ENCODE measurements around the gene UBE2F. TPM values are rescaled to one million over a fixed set of nuclear protein-coding genes. Genes with fewer than 3 reads are reported as not detected.

The UBE2F gene
- total RNA-seq, 1 experiment from 2014 or later: 44.9 TPM

DNA sequence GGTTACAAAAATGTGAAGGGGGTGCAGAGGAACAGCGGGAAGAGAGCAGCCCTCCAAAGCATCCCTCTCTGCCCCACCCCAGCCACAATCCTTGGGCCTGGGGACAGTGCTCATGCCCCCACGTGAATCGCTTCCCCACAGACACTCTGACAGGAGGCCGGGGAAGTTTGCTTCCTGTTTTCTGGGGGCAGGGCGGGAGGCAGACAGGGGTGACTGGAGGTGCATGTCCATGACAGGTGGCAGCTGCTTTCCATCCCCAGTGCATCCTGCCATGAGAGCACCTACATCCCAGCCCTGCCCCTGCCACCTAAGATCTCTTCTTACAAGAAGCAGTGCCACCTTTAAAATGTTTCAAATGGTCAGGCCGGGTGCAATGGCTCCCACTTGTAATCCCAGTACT is 47.2 kb upstream of the UBE2F start:
- DNase-seq (ENCODE audit: low read depth, low spot score) (no peak), ATAC-seq (no peak)
- Histone ChIP-seq H3K27ac (ENCODE audit: low read length) (no peak overlapping the region), H3K36me3 (ENCODE audit: control insufficient read depth, insufficient read depth, low read length) (no peaks in the 10 kb centered on the region), H3K27me3 (ENCODE audit: control insufficient read depth, insufficient read depth, low read length) (no peaks in the 10 kb centered on the region), H3K4me1 (ENCODE audit: control insufficient read depth, insufficient read depth, low read length) (0 out of 2 replicates have a peak, but pooled peaks cover 4% of the 10 kb centered on the region), H3K9me3 (ENCODE audit: control insufficient read depth, insufficient read depth, low read depth, low read length) (no peaks in the 10 kb centered on the region), H3K4me3 (ENCODE audit: low read depth in 2 of 2, low read length in 2 of 2) (no peak overlapping the region)
- BruUV-seq (replicated peaks): no TSS peak
- TF ChIP-seq TCF7L2 (IDR thresholded peaks at IDR 0.05; ENCODE audit: low read depth, low read length) (no peak), POLR2AphosphoS5 (IDR thresholded peaks at IDR 0.05; ENCODE audit: low read depth, low read length) (no peak), SIN3A (IDR thresholded peaks at IDR 0.05; ENCODE audit: borderline replicate concordance, insufficient read depth, low read depth, low read length) (no peak)
- TF ChIP-seq, protein P1, sequence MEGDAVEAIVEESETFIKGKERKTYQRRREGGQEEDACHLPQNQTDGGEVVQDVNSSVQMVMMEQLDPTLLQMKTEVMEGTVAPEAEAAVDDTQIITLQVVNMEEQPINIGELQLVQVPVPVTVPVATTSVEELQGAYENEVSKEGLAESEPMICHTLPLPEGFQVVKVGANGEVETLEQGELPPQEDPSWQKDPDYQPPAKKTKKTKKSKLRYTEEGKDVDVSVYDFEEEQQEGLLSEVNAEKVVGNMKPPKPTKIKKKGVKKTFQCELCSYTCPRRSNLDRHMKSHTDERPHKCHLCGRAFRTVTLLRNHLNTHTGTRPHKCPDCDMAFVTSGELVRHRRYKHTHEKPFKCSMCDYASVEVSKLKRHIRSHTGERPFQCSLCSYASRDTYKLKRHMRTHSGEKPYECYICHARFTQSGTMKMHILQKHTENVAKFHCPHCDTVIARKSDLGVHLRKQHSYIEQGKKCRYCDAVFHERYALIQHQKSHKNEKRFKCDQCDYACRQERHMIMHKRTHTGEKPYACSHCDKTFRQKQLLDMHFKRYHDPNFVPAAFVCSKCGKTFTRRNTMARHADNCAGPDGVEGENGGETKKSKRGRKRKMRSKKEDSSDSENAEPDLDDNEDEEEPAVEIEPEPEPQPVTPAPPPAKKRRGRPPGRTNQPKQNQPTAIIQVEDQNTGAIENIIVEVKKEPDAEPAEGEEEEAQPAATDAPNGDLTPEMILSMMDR (IDR thresholded peaks at IDR 0.05): no peak
- TF ChIP-seq, protein P2, sequence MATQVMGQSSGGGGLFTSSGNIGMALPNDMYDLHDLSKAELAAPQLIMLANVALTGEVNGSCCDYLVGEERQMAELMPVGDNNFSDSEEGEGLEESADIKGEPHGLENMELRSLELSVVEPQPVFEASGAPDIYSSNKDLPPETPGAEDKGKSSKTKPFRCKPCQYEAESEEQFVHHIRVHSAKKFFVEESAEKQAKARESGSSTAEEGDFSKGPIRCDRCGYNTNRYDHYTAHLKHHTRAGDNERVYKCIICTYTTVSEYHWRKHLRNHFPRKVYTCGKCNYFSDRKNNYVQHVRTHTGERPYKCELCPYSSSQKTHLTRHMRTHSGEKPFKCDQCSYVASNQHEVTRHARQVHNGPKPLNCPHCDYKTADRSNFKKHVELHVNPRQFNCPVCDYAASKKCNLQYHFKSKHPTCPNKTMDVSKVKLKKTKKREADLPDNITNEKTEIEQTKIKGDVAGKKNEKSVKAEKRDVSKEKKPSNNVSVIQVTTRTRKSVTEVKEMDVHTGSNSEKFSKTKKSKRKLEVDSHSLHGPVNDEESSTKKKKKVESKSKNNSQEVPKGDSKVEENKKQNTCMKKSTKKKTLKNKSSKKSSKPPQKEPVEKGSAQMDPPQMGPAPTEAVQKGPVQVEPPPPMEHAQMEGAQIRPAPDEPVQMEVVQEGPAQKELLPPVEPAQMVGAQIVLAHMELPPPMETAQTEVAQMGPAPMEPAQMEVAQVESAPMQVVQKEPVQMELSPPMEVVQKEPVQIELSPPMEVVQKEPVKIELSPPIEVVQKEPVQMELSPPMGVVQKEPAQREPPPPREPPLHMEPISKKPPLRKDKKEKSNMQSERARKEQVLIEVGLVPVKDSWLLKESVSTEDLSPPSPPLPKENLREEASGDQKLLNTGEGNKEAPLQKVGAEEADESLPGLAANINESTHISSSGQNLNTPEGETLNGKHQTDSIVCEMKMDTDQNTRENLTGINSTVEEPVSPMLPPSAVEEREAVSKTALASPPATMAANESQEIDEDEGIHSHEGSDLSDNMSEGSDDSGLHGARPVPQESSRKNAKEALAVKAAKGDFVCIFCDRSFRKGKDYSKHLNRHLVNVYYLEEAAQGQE (IDR thresholded peaks at IDR 0.05; ENCODE audit: insufficient read depth in 1 of 2, low read depth in 2 of 2, low read length in 1 of 2): no peak
- ChIA-PET CTCF (no interaction called here), POLR2A (no interaction called here)
- in situ Hi-C loops (cut with HindIII; ENCODE audit: low pct_unique_long_range_greater_than_20kb, low sequenced_read_pairs) (no loop called here), intact Hi-C loops (cut with micrococcal nuclease; ENCODE audit: unreplicated experiment) (no loop called here)

DNA sequence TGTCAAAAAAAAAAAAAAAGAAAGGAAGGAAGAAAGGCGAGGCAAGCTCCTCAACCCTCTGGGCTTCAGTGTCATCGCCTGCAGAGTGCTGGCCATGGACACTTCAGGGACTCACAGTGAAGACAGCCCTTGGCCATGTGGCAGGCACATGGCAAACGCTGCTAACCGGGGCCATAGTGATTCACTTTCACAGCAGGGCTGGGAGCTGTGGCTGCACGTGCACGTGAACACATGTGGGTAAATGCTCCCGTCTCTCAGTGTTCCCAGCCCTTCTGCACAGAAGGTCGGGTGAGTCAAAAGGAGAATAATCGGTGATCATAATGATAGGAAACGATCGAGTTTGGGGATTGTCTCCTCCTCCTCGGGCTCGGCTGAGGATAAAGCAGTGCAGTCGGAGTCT is 46.1 kb upstream of the UBE2F start:
- Histone ChIP-seq H3K9me3 (ENCODE audit: control insufficient read depth, insufficient read depth, low read depth, low read length) (no peaks in the 10 kb centered on the region), H3K4me3 (ENCODE audit: low read depth in 2 of 2, low read length in 2 of 2) (no peak overlapping the region), H3K27ac (ENCODE audit: low read length) (no peak overlapping the region), H3K27me3 (ENCODE audit: control insufficient read depth, insufficient read depth, low read length) (no peaks in the 10 kb centered on the region), H3K4me1 (ENCODE audit: control insufficient read depth, insufficient read depth, low read length) (0 out of 2 replicates have a peak, but pooled peaks cover 4% of the 10 kb centered on the region), H3K36me3 (ENCODE audit: control insufficient read depth, insufficient read depth, low read length) (no peaks in the 10 kb centered on the region)
- ChIA-PET POLR2A (no interaction called here), CTCF (interaction anchor here (0.5 to 0.7 kb wide), 3 partner anchors 30 to 56 kb away, joined by 3 to 10 read pairs (median 6); no protein-coding TSS in a partner anchor)
- DNase-seq (ENCODE audit: low read depth, low spot score): no peak
- BruUV-seq (replicated peaks): no TSS peak
- no peak for ATAC-seq
- intact Hi-C loops (cut with micrococcal nuclease; ENCODE audit: unreplicated experiment): no loop called here
- in situ Hi-C loops (cut with HindIII; ENCODE audit: low pct_unique_long_range_greater_than_20kb, low sequenced_read_pairs): no loop called here
- TF ChIP-seq, protein P1 (IDR thresholded peaks at IDR 0.05): no peak
- TF ChIP-seq SIN3A (IDR thresholded peaks at IDR 0.05; ENCODE audit: borderline replicate concordance, insufficient read depth, low read depth, low read length) (no peak), POLR2AphosphoS5 (IDR thresholded peaks at IDR 0.05; ENCODE audit: low read depth, low read length) (no peak), TCF7L2 (IDR thresholded peaks at IDR 0.05; ENCODE audit: low read depth, low read length) (no peak)
- TF ChIP-seq, protein P2 (IDR thresholded peaks at IDR 0.05; ENCODE audit: insufficient read depth in 1 of 2, low read depth in 2 of 2, low read length in 1 of 2): no peak
